Measurements from ENCODE around the gene BFAR.
"Not testable (repeated sequence)": the region's sequence is repeated elsewhere in the genome, so short reads cannot be mapped to it uniquely, and the experiment has no call there.

The BFAR gene

DNA sequence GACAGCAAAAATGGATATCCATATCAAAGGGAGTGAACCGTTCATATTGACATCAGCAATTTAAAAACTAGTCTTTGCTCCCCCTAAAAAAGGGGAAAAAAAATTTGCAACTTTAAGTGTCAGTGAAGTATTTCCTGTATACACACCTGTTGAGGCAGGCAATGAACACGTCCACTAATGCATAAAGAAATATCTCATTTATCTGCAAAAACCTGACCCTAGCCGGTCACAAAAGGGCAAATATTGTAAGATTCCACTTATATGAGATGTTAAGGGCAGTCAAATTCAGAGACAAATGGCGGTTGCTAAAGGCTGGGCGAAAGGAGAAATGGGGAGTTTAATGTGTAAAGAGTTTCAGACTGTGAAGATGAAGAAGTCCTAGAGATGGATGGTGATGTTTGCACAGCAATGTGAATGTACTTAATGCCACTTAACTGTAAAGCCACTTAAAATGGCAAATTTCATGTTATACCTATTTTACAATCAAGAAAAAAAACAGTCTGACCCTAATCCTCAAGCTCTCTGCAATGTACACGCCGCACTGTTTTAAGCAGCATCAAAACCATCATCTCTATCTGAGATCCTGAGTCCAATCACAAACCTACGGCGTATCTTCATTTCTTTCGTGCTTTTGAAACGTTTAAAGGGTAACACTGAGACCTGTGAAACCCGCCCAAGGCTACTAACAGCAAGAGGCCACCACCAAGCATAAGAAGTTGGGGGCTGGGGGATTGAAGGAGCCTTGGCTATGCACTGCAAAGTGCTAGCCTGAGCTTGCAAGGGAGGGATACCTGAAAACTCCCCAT is 3.7 kb upstream of the BFAR start:
- Mint-ChIP-seq H3K36me3 (ENCODE audit: low read depth) (peaks cover 26% of the 10 kb centered on the region), H3K4me3 (peak overlapping the region; percentile 90), H3K27me3 (ENCODE audit: low read depth) (no peaks in the 10 kb centered on the region), H3K27ac (peak overlapping the region; percentile 98), H3K4me1 (ENCODE audit: low read depth) (peaks cover 25% of the 10 kb centered on the region), H3K9me3 (no peaks in the 10 kb centered on the region)

GRCh38 chr16:14629612-14629918 is 3.2 kb upstream of the BFAR start:
- peak overlapping the region; percentile 98 for H3K27ac Mint-ChIP-seq
- peak overlapping the region; percentile 90 for H3K4me3 Mint-ChIP-seq
- peaks cover 23% of the 10 kb centered on the region for H3K36me3 Mint-ChIP-seq (ENCODE audit: low read depth)
- H3K4me1 Mint-ChIP-seq (ENCODE audit: low read depth) = peaks cover 30% of the 10 kb centered on the region
- H3K27me3 Mint-ChIP-seq (ENCODE audit: low read depth) = no peaks in the 10 kb centered on the region
- H3K9me3 Mint-ChIP-seq = no peaks in the 10 kb centered on the region

DNA sequence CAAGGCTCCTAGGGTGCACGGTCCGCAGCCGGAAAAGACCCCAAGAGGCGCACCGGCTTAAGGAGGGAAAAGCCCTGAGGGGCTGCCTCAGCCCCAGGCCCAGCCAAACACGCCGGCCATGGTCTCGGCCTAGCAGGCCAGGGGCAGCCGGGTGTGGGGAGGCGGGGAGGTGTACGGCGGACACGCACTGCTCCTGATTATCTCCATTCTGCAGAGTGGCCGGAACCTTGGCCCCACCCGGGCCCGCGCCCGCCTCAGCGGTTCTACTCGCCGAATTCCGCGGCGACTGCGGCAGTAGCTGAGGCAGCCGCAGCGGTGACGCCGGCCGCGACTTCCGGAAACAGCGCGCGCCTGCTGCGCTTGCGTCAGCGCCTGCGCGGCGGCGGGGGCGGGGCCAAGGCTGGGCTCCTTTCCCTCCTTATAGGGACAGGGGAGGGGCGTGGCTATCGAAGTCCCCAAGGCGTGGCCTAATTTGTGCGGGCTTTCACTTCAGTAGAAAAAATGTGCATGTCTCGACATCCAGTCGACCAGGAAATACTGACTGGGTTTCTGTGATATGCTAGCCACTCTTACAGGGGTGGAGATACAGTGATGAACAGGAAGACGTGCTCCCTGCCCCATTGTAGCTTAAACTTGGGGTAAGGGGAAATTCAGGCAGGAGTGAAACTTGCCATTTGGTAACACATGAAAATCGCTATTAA is 2.7 kb upstream of the BFAR start, which contains the start of gene PARN:
PARN (minus strand) TSS at position 342 of the 701 bp plus-strand sequence; CDS start at position 207, 135 bp downstream.
- H3K9me3 Mint-ChIP-seq = no peaks in the 10 kb centered on the region

DNA sequence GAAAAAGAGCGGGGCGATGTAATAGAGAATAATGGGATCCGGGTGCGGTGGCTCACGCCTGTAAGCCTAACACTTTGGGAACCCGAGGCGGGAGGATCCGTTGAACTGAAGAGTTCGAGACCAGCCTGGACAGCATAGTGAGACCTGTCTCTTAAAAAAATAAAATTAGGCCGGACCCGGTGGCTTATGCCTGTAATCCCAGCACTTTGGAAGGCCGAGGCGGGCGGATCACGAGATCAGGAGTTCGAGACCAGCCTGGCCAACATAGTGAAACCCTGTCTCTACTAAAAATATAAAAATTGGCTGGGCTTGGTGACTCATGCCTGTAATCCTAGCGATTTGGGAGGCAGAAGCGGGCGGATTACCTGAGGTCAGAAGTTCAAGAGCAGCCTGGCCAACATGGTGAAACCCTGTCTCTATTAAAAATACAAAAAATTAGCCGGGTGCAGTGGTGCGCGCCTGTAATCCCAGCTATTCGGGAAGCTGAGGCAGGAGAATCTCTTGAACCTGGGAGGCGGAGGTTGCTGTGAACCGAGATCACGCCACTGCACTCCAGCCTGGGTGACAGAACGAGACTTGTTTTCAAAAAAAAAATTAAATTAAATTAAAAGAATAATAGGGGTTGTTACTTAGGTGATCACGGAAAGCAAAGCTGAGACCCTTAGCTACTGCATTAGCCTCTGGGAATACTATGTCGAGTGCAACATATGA is 2.0 kb upstream of the BFAR start:
- Mint-ChIP-seq H3K36me3 (ENCODE audit: low read depth) (peaks cover 19% of the 10 kb centered on the region), H3K4me1 (ENCODE audit: low read depth) (peaks cover 32% of the 10 kb centered on the region), H3K4me3 (peak overlapping the region; percentile 100), H3K27ac (peak overlapping the region; percentile 100)
- not testable (repeated sequence) for H3K9me3 Mint-ChIP-seq; H3K27me3 Mint-ChIP-seq (ENCODE audit: low read depth)

More for the DNA sequence above, 2.7 kb upstream of the BFAR start, which contains the start of gene PARN:
- peaks cover 33% of the 10 kb centered on the region for H3K4me1 Mint-ChIP-seq (ENCODE audit: low read depth)
- H3K36me3 Mint-ChIP-seq (ENCODE audit: low read depth) = peaks cover 22% of the 10 kb centered on the region
- H3K27ac Mint-ChIP-seq = peak within 1 kb of the TSS; percentile 98
- no peaks in the 10 kb centered on the region for H3K27me3 Mint-ChIP-seq (ENCODE audit: low read depth)
- peak within 1 kb of the TSS; percentile 90 for H3K4me3 Mint-ChIP-seq

DNA sequence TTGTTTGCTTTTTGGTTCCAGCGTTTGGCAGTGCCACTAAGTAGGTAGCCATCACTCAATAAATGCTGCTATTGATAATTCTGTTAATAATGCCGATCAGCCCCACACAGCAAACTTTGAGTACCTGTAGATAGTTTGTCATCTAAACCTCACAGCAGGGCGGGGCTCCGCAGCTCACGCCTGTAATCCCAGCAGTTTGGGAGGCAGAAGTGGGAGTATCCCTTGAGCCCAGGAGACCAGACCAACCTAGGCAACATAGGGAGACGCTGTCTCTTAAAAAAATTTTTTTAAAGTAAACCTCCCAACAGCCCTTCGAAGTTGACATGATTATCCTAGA is 1.6 kb downstream of the BFAR start:
- peaks cover 26% of the 10 kb centered on the region for H3K4me1 Mint-ChIP-seq (ENCODE audit: low read depth)
- peak overlapping the region; percentile 100 for H3K27ac Mint-ChIP-seq
- no peaks in the 10 kb centered on the region for H3K9me3 Mint-ChIP-seq
- H3K27me3 Mint-ChIP-seq (ENCODE audit: low read depth) = no peaks in the 10 kb centered on the region
- peak overlapping the region; percentile 100 for H3K4me3 Mint-ChIP-seq
- H3K36me3 Mint-ChIP-seq (ENCODE audit: low read depth) = peaks cover 6% of the 10 kb centered on the region

DNA sequence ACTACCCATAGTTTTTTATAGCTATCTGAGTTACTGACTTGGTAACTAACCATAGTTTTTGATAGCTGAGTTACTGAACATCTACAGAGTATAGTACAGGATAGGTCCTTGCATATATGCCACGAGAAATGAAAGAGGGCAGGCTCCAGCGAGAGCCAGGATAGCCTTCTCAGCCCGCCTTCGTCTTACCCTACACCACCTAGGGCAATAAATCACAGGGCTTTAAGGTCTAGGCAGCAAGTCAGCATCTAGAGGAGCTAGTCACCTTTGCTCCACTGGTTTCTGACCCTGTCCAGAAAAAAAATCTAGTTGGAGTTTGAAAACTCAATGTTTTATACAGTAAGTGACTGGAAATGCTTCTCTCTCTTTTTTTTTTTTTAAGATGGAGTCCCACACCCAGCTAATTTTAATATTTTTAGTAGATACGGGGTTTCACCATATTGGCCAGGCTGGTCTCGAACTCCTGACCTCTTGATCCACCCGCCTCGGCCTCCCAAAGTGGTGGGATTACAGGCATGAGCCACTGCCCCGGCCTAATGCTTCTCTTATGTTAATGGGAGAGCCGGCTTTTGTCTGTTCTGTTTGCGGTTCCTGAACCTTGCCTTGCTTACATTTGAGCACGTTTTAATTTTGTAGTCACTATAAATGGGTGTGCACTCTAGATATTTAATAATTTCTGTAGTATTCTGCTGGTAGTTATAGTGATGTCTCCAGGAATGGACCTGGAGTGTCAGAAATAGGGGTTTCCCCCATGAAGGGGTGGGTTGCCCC is 2.8 kb downstream of the BFAR start:
- no peaks in the 10 kb centered on the region for H3K9me3 Mint-ChIP-seq
- peaks cover 27% of the 10 kb centered on the region for H3K4me1 Mint-ChIP-seq (ENCODE audit: low read depth)
- peaks cover 4% of the 10 kb centered on the region for H3K36me3 Mint-ChIP-seq (ENCODE audit: low read depth)
- no peaks in the 10 kb centered on the region for H3K27me3 Mint-ChIP-seq (ENCODE audit: low read depth)
- no peak overlapping the region for H3K27ac Mint-ChIP-seq
- no peak overlapping the region for H3K4me3 Mint-ChIP-seq

DNA sequence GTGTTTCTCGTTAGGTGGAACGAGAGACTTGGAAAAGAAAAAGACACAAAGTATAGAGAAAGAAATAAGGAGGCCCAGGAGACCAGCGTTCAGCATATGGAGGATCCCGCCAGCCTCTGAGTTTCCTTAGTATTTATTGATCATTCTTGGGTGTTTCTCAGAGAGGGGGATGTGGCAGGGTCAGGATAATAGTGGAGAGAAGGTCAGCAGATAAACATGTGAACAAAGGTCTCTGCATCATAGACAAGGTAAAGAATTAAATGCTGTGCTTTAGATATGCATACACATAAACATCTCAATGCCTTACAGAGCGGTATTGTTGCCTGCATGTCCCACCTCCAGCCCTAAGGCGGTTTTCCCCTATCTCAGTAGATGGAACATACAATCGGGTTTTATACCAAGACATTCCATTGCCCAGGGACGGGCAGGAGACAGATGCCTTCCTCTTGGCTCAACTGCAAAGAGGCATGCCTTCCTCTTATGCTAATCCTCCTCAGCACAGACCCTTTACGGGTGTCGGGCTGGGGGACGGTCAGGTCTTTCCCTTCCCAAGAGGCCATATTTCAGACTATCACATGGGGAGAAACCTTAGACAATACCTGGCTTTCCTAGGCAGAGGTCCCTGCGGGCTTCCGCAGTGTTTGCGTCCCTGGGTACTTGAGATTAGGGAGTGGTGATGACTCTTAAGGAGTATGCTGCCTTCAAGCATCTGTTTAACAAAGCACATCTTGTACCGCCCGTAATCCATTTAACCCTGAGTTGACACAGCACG is 3.6 kb downstream of the BFAR start:
- H3K27ac Mint-ChIP-seq; H3K4me3 Mint-ChIP-seq; H3K27me3 Mint-ChIP-seq (ENCODE audit: low read depth); H3K36me3 Mint-ChIP-seq (ENCODE audit: low read depth); H3K9me3 Mint-ChIP-seq: not testable (repeated sequence)
- peaks cover 31% of the 10 kb centered on the region for H3K4me1 Mint-ChIP-seq (ENCODE audit: low read depth)

DNA sequence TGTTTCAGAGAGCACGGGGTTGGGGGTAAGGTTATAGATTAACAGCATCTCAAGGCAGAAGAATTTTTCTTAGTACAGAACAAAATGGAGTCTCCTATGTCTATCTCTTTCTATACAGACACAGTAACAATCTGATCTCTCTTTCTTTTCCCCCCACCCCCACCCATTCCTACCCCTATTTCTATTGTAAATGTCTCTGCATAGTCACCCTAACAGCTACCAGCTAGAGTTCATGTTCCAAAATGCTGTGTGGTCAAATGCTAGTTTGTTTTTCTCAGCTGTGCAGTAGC is 4.1 kb downstream of the BFAR start:
- H3K36me3 Mint-ChIP-seq (ENCODE audit: low read depth); H3K27ac Mint-ChIP-seq; H3K9me3 Mint-ChIP-seq; H3K4me3 Mint-ChIP-seq; H3K27me3 Mint-ChIP-seq (ENCODE audit: low read depth): not testable (repeated sequence)
- peaks cover 31% of the 10 kb centered on the region for H3K4me1 Mint-ChIP-seq (ENCODE audit: low read depth)

- no peaks in the 10 kb centered on the region for H3K27me3 Mint-ChIP-seq (ENCODE audit: low read depth)
- peaks cover 4% of the 10 kb centered on the region for H3K36me3 Mint-ChIP-seq (ENCODE audit: low read depth)
- H3K4me3 Mint-ChIP-seq = no peak overlapping the region
- H3K4me1 Mint-ChIP-seq (ENCODE audit: low read depth) = peaks cover 18% of the 10 kb centered on the region
- H3K9me3 Mint-ChIP-seq = no peaks in the 10 kb centered on the region
- H3K27ac Mint-ChIP-seq = no peak overlapping the region
Observed at GRCh38 chr16:14640538-14640937, 7.8 kb downstream of the BFAR start.

- Mint-ChIP-seq H3K4me1 (ENCODE audit: low read depth) (peaks cover 17% of the 10 kb centered on the region), H3K27ac (no peak overlapping the region), H3K9me3 (no peaks in the 10 kb centered on the region), H3K27me3 (ENCODE audit: low read depth) (no peaks in the 10 kb centered on the region), H3K4me3 (no peak overlapping the region), H3K36me3 (ENCODE audit: low read depth) (peaks cover 4% of the 10 kb centered on the region)
Observed at GRCh38 chr16:14641206-14641605, 8.5 kb downstream of the BFAR start.

DNA sequence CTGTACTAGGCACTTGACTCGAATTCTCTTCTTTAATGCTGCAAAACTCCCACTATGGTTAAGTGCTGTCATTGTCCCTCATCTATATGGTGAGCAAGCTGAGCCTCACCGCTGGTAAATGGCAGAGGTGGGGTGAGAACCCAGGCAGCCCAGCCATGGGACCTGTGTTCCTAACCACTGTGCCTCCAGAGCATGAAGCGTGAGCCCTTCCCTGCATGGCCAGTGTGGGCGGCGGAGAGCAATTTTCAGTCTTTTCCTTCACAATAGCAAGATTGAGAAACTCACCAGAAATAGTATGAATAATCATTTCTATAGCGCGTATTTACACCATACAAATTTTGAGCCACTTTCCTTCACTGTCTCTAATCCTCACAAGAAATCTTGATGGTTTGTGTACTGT is 9.2 kb downstream of the BFAR start:
- Mint-ChIP-seq H3K4me1 (ENCODE audit: low read depth) (peaks cover 16% of the 10 kb centered on the region), H3K9me3 (no peaks in the 10 kb centered on the region), H3K36me3 (ENCODE audit: low read depth) (peaks cover 4% of the 10 kb centered on the region), H3K27ac (no peak overlapping the region), H3K4me3 (no peak overlapping the region), H3K27me3 (ENCODE audit: low read depth) (no peaks in the 10 kb centered on the region)

DNA sequence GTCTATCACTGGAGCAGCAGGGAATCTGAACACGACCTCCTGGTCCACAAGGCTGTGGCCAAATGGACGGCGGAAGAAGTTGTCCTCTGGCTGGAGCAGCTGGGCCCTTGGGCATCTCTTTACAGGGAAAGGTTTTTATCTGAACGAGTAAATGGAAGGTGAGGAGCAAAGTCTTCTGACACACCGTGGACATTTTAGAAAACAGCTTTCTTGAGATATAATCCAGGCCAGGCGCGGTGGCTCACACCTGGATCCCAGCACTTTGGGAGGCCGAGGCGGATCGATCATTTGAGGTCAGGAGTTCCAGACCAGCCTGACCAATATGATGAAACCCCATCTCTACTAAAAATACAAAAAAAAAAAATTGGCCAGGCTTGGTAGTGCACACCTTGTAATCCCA is 17.1 kb downstream of the BFAR start:
- peaks cover 35% of the 10 kb centered on the region for H3K36me3 Mint-ChIP-seq (ENCODE audit: low read depth)

DNA sequence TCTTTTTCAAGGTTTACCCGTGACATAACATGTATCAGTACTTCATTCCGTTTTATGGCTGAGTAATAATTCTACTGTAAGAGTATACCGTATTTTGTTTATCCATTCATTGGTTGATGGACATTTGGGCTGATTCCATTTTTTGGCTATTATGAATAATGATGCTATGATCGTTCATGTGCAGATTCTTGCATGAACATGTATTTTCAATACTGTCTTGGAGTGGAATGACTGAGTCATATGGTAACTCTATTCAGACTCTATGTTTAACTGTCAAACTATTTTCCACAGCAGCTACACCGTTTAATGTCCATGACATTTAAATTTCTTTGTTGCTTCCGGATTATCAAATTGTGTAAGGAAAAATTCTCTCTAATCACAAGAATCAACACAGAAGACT is 17.9 kb downstream of the BFAR start:
- Mint-ChIP-seq H3K27ac (no peak overlapping the region), H3K36me3 (ENCODE audit: low read depth) (peaks cover 34% of the 10 kb centered on the region), H3K4me3 (no peak overlapping the region), H3K27me3 (ENCODE audit: low read depth) (no peaks in the 10 kb centered on the region), H3K4me1 (ENCODE audit: low read depth) (no peaks in the 10 kb centered on the region), H3K9me3 (no peaks in the 10 kb centered on the region)

More for the DNA sequence above, 17.1 kb downstream of the BFAR start:
- H3K9me3 Mint-ChIP-seq = no peaks in the 10 kb centered on the region
- H3K27ac Mint-ChIP-seq = no peak overlapping the region
- no peaks in the 10 kb centered on the region for H3K4me1 Mint-ChIP-seq (ENCODE audit: low read depth)
- H3K4me3 Mint-ChIP-seq = no peak overlapping the region
- no peaks in the 10 kb centered on the region for H3K27me3 Mint-ChIP-seq (ENCODE audit: low read depth)

GRCh38 chr16:14652726-14653125 is 20.0 kb downstream of the BFAR start:
- H3K36me3 Mint-ChIP-seq (ENCODE audit: low read depth) = peaks cover 37% of the 10 kb centered on the region
- no peaks in the 10 kb centered on the region for H3K27me3 Mint-ChIP-seq (ENCODE audit: low read depth)
- H3K4me1 Mint-ChIP-seq (ENCODE audit: low read depth) = peaks cover under 1% of the 10 kb centered on the region
- H3K27ac Mint-ChIP-seq = no peak overlapping the region
- H3K9me3 Mint-ChIP-seq = no peaks in the 10 kb centered on the region
- no peak overlapping the region for H3K4me3 Mint-ChIP-seq

Measured in T-helper 1 cell treated with Interleukin-12 subunit alpha and Interleukin-12 subunit beta and Interleukin-4 antibody, amounts not matched to agents 30 μg/mL and 1 μg/mL, for 36 hours (primary cell).